GM20431 (cell line): ENCODE results near the gene FANCE.
"Not testable (repeated sequence)": the region's sequence is repeated elsewhere in the genome, so short reads cannot be mapped to it uniquely, and the experiment has no call there.

Experiments used
- in situ Hi-C: fragments of 300-500 bp; cut with MseI, MboI; formaldehyde crosslinking; loops from one replicate; pipeline ENCODE4 v1.15.0; 2020; ENCODE audit warnings: low sequenced_read_pairs; ENCODE audit not compliant: unreplicated experiment

The FANCE gene

GRCh38 chr6:35515939-35516338, 63.8 kb downstream of the FANCE start:
- in situ Hi-C loops = not testable (repeated sequence)
